ENCODE data around the gene PPP1R9B. TPM values are rescaled to one million over a fixed set of nuclear protein-coding genes. Genes with fewer than 3 reads are reported as not detected.

PPP1R9B gene
- polyA plus RNA-seq, 1 donor (not counting 4 experiments of a cell fraction or from before 2014, with no cell fraction given), result 16.1 TPM

DNA sequence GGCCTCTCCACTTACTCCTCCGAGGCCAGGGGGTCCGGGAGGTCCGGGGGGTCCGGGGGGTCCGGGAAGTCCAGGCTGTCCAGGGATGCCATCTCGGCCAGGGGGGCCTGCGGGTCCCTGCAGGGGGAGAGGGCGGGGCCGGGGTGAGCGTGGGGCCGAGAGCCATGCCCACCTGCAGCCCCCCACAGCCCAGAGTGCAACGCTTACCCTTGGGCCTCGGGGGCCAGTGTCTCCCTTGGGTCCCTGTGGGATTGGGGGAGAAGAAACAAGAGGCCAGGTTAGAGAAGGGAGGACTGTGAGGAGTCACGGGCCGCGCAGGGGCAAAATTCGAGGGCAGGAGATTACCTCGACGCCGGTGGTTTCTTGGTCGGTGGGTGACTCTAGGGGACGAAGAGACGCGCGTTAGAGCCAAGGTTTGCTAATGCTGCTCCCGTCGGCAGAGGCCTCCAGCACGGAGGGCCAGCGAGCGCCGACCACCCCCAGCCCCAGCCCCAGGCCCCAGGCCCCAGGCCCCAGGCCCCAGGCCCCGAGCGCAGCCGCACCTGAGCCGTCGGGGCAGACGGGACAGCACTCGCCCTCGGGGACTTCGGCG, 48.8 kb upstream of the PPP1R9B start:
- FAIRE-seq, result no peak

DNA sequence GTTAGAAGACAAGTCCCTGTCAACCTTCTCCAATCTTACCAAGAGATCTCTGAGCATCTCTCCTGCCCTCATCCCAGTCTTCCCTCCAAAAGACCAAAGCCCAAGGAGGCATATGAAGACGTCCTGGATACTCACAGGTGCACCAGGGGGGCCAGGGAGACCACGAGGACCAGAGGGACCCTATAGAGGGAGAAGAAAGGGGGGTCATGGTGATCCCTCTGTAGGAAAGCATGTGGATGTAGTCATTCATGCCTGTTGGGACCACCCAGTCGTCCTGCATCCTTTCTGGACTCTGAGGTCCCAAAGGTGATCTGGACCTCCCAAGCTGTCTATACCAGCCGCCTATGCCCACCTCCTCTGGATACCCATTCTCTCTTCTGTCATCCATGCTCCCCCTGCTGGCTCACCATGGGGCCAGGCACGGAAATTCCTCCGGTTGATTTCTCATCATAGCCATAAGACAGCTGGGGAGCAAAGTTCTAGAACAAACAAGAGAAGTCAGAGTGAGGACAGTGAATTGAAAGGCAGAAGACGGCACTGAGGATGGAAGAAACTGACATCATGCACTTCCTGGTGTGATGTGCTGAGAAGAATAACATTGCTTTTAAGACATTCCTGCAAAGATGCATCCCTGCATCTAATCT, 47.7 kb upstream of the PPP1R9B start:
- dilution Hi-C loops (cut with MboI; ENCODE audit: extremely low pct_ligation_motif_present, low sequenced_read_pairs), result no loop called here
- Histone ChIP-seq H3K4me1 (ENCODE audit: control insufficient read depth, extremely low read depth, insufficient read depth, low read length) (peaks cover 12% of the 10 kb centered on the region), H2AFZ (ENCODE audit: control insufficient read depth, low read length) (no peak overlapping the region), H3K79me2 (ENCODE audit: control insufficient read depth, insufficient read depth, low read length) (no peaks in the 10 kb centered on the region), H3K27me3 (ENCODE audit: control insufficient read depth, extremely low read depth, insufficient read depth, low read length) (peaks cover 27% of the 10 kb centered on the region), H3K4me2 (ENCODE audit: control insufficient read depth, extremely low read depth, insufficient read depth, low read depth, low read length) (no peak overlapping the region), H3K4me3 (ENCODE audit: control insufficient read depth in 2 of 3, extremely low read depth in 1 of 3, insufficient read depth in 2 of 3, low read depth in 1 of 3, low read length in 3 of 3) (no peak overlapping the region), H3K9me3 (ENCODE audit: control insufficient read depth, low read depth, low read length) (no peaks in the 10 kb centered on the region), H3K9ac (ENCODE audit: control insufficient read depth, extremely low read depth, insufficient read depth, low read length) (no peak overlapping the region), H3K9me1 (ENCODE audit: control insufficient read depth, extremely low read depth, insufficient read depth, low read length) (no peaks in the 10 kb centered on the region), H3K27ac (ENCODE audit: control insufficient read depth, insufficient read depth, low read length) (no peak overlapping the region), H3K36me3 (ENCODE audit: control insufficient read depth in 2 of 2, extremely low read depth in 1 of 2, insufficient read depth in 2 of 2, low read length in 2 of 2) (no peaks in the 10 kb centered on the region), H4K20me1 (ENCODE audit: control insufficient read depth, extremely low read depth, insufficient read depth, low read length) (no peaks in the 10 kb centered on the region)
- FAIRE-seq, result peak; percentile 82
- no peak for DNase-seq (ENCODE audit: low read depth, low spot score)
- TF ChIP-seq CTCF (optimal IDR thresholded peaks at IDR 0.05 in 1 of 3, IDR thresholded peaks at IDR 0.05 in 1 of 3, conservative IDR thresholded peaks at IDR 0.05 in 1 of 3; ENCODE audit: extremely low read depth in 1 of 3, insufficient read depth in 2 of 3, low read length in 3 of 3) (peak; percentile 82 to 84 (median 83)), EZH2 (IDR thresholded peaks at IDR 0.05; ENCODE audit: low read length) (no peak)

More for the DNA sequence above, 48.8 kb upstream of the PPP1R9B start:
- Histone ChIP-seq H4K20me1 (ENCODE audit: control insufficient read depth, extremely low read depth, insufficient read depth, low read length) (no peaks in the 10 kb centered on the region), H3K9ac (ENCODE audit: control insufficient read depth, extremely low read depth, insufficient read depth, low read length) (peak overlapping the region; percentile 77), H3K79me2 (ENCODE audit: control insufficient read depth, insufficient read depth, low read length) (no peaks in the 10 kb centered on the region), H3K9me1 (ENCODE audit: control insufficient read depth, extremely low read depth, insufficient read depth, low read length) (no peaks in the 10 kb centered on the region), H3K4me2 (ENCODE audit: control insufficient read depth, extremely low read depth, insufficient read depth, low read depth, low read length) (peak overlapping the region; percentile 94), H3K9me3 (ENCODE audit: control insufficient read depth, low read depth, low read length) (no peaks in the 10 kb centered on the region), H2AFZ (ENCODE audit: control insufficient read depth, low read length) (peak overlapping the region; percentile 80), H3K27me3 (ENCODE audit: control insufficient read depth, extremely low read depth, insufficient read depth, low read length) (peaks cover 27% of the 10 kb centered on the region), H3K4me3 (ENCODE audit: control insufficient read depth in 2 of 3, extremely low read depth in 1 of 3, insufficient read depth in 2 of 3, low read depth in 1 of 3, low read length in 3 of 3) (peak overlapping the region in 2 of 3 experiments; percentile 38 to 79), H3K27ac (ENCODE audit: control insufficient read depth, insufficient read depth, low read length) (no peak overlapping the region), H3K36me3 (ENCODE audit: control insufficient read depth in 2 of 2, extremely low read depth in 1 of 2, insufficient read depth in 2 of 2, low read length in 2 of 2) (no peaks in the 10 kb centered on the region), H3K4me1 (ENCODE audit: control insufficient read depth, extremely low read depth, insufficient read depth, low read length) (peaks cover 12% of the 10 kb centered on the region)
- DNase-seq (ENCODE audit: low read depth, low spot score), result no peak
- dilution Hi-C loops (cut with MboI; ENCODE audit: extremely low pct_ligation_motif_present, low sequenced_read_pairs), result no loop called here
- TF ChIP-seq EZH2 (IDR thresholded peaks at IDR 0.05; ENCODE audit: low read length), result no peak
- TF ChIP-seq CTCF (optimal IDR thresholded peaks at IDR 0.05 in 1 of 3, IDR thresholded peaks at IDR 0.05 in 1 of 3, conservative IDR thresholded peaks at IDR 0.05 in 1 of 3; ENCODE audit: extremely low read depth in 1 of 3, insufficient read depth in 2 of 3, low read length in 3 of 3), result no peak
